Muscle of back (tissue), 11 donors: ENCODE measurements around the gene STK24. TPM values are rescaled to one million over a fixed set of nuclear protein-coding genes. Genes with fewer than 3 reads are reported as not detected.

Experiments used
- DNase-seq, 3 donors: peaks; one replicate each; pipeline versions ENCODE4 v3.0.0 to v3.0.0-alpha.2; 2013
- polyA plus RNA-seq, 10 donors: library from polyadenylated mRNA; unstranded; fragments of 120-200 nt; gene quantifications; one replicate each; pipeline ENCODE4 v1.2.1, GENCODE V29; 2013; ENCODE audit not compliant: insufficient read length in 10 of 10

Gene STK24
- polyA plus RNA-seq, 10 donors: 39.5 to 53.2 (median 44.8) TPM

GRCh38 chr13:98535501-98536354 lies 41.2 kb downstream of the STK24 start:
- DNase-seq: no peak

- DNase-seq: no peak
Measured at GRCh38 chr13:98534821-98535220, 42.1 kb downstream of the STK24 start.

GRCh38 chr13:98533912-98534311 lies 43.0 kb downstream of the STK24 start:
- no peak for DNase-seq

- no peak for DNase-seq
Measured at GRCh38 chr13:98532254-98532653, 44.7 kb downstream of the STK24 start.

GRCh38 chr13:98530217-98530616 lies 46.7 kb downstream of the STK24 start:
- no peak for DNase-seq

GRCh38 chr13:98529171-98529570 lies 47.7 kb downstream of the STK24 start:
- no peak for DNase-seq

GRCh38 chr13:98528663-98529064 lies 48.2 kb downstream of the STK24 start:
- no peak for DNase-seq

GRCh38 chr13:98527526-98527925 lies 49.4 kb downstream of the STK24 start:
- DNase-seq: no peak

- no peak for DNase-seq
Measured at GRCh38 chr13:98526182-98526512, 50.8 kb downstream of the STK24 start.

GRCh38 chr13:98525456-98526181 lies 51.3 kb downstream of the STK24 start:
- DNase-seq: no peak

GRCh38 chr13:98524793-98525192 lies 52.1 kb downstream of the STK24 start:
- DNase-seq: no peak

- peak in 1 of 3 donors; percentile 61 for DNase-seq
Measured at GRCh38 chr13:98524391-98524790, 52.5 kb downstream of the STK24 start.

- no peak for DNase-seq
Measured at GRCh38 chr13:98523455-98524102, 53.3 kb downstream of the STK24 start.

- DNase-seq: peak in 1 of 3 donors; percentile 39
Measured at GRCh38 chr13:98522371-98522770, 54.5 kb downstream of the STK24 start.

- peak in 1 of 3 donors; percentile 38 for DNase-seq
Measured at GRCh38 chr13:98521461-98522247, 55.3 kb downstream of the STK24 start.

GRCh38 chr13:98520674-98521449 lies 56.0 kb downstream of the STK24 start:
- DNase-seq: no peak

GRCh38 chr13:98519976-98520375 lies 56.9 kb downstream of the STK24 start:
- no peak for DNase-seq

- no peak for DNase-seq
Measured at GRCh38 chr13:98517576-98518310, 59.2 kb downstream of the STK24 start.

- no peak for DNase-seq
Measured at GRCh38 chr13:98515818-98516465, 61.0 kb downstream of the STK24 start.

GRCh38 chr13:98514288-98514687 lies 62.6 kb downstream of the STK24 start:
- no peak for DNase-seq
